ENCODE results near the gene WNT5B.

DNA sequence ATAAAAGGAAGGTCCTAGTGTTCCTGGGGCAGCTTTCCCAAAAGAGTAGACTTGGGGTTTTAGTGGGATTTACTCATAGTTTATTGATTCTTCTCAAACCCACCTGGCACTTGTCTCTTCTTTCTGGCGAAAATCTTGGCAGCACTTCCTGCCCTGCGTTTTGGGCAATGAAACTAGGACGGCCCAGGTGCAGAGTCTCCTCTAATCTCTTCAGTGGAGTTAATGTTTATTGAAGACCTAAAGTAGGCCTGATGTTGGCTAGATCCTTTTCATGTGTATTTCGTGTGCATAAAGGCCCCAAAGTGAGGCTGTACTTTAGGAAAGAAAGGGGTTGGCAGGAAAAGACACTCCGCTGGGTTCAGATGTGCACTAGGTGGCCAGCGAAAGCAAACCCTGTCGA is 5.1 kb downstream of the WNT5B start:
- TF ChIP-seq, protein P1, sequence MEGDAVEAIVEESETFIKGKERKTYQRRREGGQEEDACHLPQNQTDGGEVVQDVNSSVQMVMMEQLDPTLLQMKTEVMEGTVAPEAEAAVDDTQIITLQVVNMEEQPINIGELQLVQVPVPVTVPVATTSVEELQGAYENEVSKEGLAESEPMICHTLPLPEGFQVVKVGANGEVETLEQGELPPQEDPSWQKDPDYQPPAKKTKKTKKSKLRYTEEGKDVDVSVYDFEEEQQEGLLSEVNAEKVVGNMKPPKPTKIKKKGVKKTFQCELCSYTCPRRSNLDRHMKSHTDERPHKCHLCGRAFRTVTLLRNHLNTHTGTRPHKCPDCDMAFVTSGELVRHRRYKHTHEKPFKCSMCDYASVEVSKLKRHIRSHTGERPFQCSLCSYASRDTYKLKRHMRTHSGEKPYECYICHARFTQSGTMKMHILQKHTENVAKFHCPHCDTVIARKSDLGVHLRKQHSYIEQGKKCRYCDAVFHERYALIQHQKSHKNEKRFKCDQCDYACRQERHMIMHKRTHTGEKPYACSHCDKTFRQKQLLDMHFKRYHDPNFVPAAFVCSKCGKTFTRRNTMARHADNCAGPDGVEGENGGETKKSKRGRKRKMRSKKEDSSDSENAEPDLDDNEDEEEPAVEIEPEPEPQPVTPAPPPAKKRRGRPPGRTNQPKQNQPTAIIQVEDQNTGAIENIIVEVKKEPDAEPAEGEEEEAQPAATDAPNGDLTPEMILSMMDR (IDR thresholded peaks at IDR 0.05) = no peak
- TF ChIP-seq EZH2 (IDR thresholded peaks at IDR 0.05; ENCODE audit: borderline replicate concordance, insufficient read depth, low read depth, low read length, poor library complexity, severe bottlenecking) = no peak
